Right hindlimb (tissue), 1 donor: ENCODE results near the gene GJB4.
"Not testable (repeated sequence)": the region's sequence is repeated elsewhere in the genome, so short reads cannot be mapped to it uniquely, and the experiment has no call there.

Source experiments
- DNase-seq: peaks from one replicate; pipeline ENCODE4 v3.0.0-alpha.2; 2018

Gene GJB4

GRCh38 chr1:34747638-34747941, 11.9 kb upstream of the GJB4 start:
- no peak for DNase-seq

DNA sequence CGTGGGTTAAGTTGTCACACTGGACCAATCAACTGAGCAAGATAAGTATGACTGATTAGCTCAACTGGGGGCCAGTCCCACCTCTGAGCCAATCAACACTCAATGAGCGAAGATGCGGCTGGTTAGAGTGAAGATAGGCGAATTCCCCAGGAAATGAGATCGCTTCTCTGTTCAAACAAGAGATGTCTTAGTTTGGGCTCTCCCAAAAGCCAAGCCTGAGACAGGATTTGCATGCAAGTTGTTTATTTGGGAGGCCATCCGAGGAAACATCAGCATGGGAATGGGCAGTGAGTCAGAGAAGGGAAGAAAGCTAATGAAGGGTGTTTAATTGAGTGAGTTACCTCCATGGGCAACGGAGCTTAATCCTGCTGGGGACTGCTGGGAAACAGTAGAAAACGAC, 9.5 kb upstream of the GJB4 start:
- DNase-seq, result no peak

GRCh38 chr1:34750610-34751009, 8.9 kb upstream of the GJB4 start:
- DNase-seq, result no peak

GRCh38 chr1:34753163-34753562, 6.4 kb upstream of the GJB4 start:
- DNase-seq, result no peak

GRCh38 chr1:34754964-34755637, 4.4 kb upstream of the GJB4 start, which contains the start of gene GJB5:
GJB5 (plus strand) TSS chr1:34755047; CDS start chr1:34757331, 2,284 bp downstream.
- no peak for DNase-seq

DNA sequence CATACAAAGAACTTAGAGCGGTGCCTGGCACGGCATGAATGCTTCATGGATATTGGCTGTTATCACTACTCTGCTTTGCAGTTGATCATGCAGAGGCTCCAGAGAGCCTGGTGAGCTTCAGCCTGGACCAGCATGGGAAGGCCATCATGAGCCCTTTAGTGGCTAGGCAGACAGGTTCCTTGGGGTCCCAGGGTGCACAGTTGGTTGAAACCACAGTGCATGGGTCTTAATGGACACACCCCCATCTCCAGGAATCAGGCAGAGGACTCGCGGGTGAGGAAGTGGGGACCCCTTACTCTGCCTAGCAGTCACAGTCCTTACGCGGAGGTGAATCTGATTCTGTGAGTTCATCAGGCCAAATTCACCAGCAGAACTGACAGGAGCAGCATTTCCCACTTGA, 3.6 kb upstream of the GJB4 start:
- DNase-seq, result no peak

GRCh38 chr1:34757386-34757785, 2.2 kb upstream of the GJB4 start:
- DNase-seq, result no peak

DNA sequence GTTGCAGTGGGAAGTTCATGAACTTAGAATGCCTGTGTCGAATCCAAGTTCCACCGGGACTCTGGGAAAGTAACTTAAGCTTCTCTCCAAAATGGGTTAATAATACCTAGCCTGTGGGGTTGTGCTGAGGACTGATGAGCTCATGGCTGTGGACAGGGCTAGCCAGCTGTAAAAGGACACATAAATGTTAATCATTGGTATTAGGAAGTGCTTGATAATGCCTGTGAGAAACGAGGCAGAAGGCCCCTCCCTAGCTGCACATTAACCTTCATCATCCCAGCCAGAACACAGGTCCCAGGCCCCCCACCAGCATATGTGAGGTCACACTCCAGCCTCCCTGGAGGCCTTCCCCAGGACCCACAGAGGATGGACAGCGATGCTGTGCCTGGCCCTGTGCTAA, 789 bp upstream of the GJB4 start:
- no peak for DNase-seq

GRCh38 chr1:34761176-34761761, 1.7 kb downstream of the GJB4 start:
- DNase-seq, result no peak

GRCh38 chr1:34761776-34762307, 2.3 kb downstream of the GJB4 start:
- no peak for DNase-seq

DNA sequence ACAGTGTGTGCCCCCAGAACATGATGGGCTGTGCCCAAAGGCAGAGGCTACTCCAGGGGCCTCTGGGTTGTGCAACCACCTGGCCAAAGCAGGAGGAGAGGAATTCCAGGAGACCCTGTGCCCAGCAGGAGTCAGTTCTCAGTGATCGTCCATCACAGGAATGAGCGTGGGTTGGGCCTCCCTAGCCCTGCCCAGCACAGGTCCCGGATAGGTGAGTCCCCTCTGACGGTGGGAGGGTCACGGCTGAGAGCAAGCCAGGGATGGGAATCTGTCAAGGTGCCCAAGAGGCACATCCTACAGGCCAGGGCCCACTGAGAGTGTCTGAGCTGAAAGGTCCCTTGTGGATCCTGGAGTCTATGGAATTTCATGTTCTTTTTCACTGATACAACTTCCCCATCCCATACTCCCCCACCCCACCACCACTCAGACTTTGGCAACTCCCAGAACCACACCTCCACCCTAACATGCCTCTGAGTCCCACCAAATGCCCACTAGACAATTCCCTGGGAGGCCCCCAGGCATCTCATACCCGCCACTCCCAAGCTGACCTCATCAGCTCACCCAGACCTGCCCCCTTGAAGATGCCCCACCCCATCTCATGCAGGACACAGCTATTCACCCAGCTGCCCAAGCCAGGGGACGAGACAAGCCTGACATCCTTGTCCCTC, 3.1 kb downstream of the GJB4 start:
- no peak for DNase-seq

DNA sequence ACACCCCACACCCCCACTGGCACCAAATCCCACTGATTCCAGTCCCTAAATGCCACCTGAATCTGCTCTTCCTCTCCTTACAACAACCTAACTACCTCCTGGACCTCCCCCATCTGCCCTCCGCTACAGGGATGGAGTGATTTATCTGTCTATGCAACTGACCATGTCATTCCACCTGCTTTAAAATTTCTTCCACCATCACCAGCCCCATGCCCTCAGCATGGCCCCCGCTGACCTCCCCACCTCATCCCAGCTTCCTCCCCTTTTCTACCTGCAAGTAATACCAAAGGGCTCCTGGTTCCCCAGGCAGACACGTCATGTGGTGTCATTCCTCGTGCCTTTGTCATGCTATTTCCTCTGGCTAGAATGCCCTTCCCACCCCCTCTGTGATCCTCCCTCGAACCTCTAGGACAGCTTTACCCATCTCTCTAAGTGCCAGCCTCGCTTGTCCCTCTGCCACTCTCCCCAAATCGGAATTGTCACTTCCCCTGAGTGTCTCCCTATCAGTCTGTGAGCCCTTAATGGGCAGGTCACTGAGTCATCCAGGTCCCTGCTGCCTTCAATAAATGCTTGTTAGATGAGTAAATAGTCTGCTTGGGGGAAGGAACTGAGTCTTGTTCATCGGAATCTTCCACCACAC, 3.7 kb downstream of the GJB4 start:
- DNase-seq, result no peak

DNA sequence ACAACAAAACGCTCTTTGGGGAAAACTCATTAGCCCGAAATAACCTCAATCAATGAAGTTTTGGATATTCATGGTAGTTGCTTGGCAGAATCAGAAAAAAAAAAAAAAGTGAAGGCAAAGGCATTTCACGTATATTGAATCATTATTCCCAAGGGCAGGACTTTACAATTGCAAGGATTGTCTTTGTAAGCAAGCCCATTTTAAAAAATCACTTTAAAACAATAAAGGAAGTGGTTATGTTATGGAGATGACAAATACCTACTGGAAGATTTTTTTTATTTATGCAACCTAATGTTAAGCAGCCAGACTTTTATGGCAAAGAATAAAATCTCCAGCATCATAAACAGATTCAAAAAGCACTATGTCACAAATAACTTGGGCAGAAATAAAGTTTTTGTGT, 9.3 kb downstream of the GJB4 start:
- DNase-seq, result no peak

- DNase-seq, result no peak
These were observed 11.5 kb downstream of the GJB4 start for GRCh38 chr1:34770891-34771504.

GRCh38 chr1:34771573-34772371, 12.2 kb downstream of the GJB4 start:
- no peak for DNase-seq

DNA sequence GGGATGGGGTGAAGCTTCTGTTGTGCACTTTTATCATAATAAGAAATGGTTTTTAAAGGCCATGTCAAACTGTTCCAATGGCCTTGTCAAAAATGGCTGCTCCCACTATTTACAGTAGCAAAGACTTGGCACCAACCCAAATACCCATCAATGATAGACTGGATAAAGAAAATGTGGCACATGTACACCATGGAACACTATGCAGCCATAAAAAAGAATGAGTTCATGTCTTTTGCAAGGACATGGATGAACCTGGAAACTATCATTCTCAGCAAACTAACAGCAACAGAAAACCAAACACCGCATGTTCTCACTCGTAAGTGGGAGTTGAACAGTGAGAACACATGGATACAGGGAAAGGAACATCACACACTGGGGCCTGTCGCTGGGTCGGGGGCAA, 13.6 kb downstream of the GJB4 start:
- not testable (repeated sequence) for DNase-seq

GRCh38 chr1:34774957-34775356, 15.4 kb downstream of the GJB4 start:
- no peak for DNase-seq

- DNase-seq, result no peak
These were observed 17.4 kb downstream of the GJB4 start for GRCh38 chr1:34776911-34777310.

- DNase-seq, result no peak
These were observed 18.2 kb downstream of the GJB4 start for GRCh38 chr1:34777519-34778321.

- no peak for DNase-seq
These were observed 18.8 kb downstream of the GJB4 start for GRCh38 chr1:34778381-34778780.

GRCh38 chr1:34779005-34779404, 19.5 kb downstream of the GJB4 start:
- no peak for DNase-seq

DNA sequence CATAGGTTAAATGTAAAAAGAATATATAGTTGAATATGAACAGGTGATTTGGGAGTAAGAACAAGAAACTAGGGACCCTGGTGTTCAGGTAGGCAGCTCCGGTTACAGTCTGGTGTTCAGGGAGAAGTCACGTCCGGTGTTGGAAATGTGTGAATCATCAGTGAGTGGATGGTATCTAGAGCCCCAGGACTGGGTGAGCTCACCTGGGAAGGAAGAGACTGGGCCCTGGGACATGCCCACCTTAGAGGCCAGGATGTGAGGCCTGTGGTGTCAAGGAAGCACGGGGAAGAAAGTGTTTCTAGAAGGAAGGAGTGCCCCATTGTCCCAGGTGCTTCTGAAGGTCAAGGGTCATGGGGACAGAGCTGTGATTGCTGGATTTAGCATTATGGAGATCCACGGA, 20.0 kb downstream of the GJB4 start:
- DNase-seq, result no peak
